Stimulated activated CD4-positive, alpha-beta T cell treated with anti-CD3 and anti-CD28 coated beads, Interleukin-4, amount 100 ng/mL, for 24 hours (primary cell): Measurements from ENCODE around the gene IGFALS.

Experiments used
- DNase-seq: peaks from one replicate; pipeline ENCODE4 v3.0.0-alpha.2; 2020

Gene IGFALS

GRCh38 chr16:1788095-1788707 is 5.3 kb downstream of the IGFALS start:
- no peak for DNase-seq

- no peak for DNase-seq
Observed at GRCh38 chr16:1787322-1788094, 6.0 kb downstream of the IGFALS start.

GRCh38 chr16:1787056-1787321 is 6.5 kb downstream of the IGFALS start:
- no peak for DNase-seq

- DNase-seq, result no peak
Observed at GRCh38 chr16:1786242-1787055, 7.1 kb downstream of the IGFALS start.

GRCh38 chr16:1785846-1786170 is 7.7 kb downstream of the IGFALS start:
- no peak for DNase-seq

- DNase-seq, result no peak
Observed at GRCh38 chr16:1784977-1785845, 8.3 kb downstream of the IGFALS start.

GRCh38 chr16:1782408-1783264 is 10.9 kb downstream of the IGFALS start, which contains the start of the genes NUBP2 and SPSB3:
Gene NUBP2, plus strand, starts transcription at chr16:1782960. Its CDS starts 61 bp downstream, at chr16:1783021.
Gene SPSB3, minus strand, starts transcription at chr16:1782571. Its CDS starts 1,088 bp downstream, at chr16:1781483.
- DNase-seq, result peak; percentile 99

- DNase-seq, result peak; percentile 40
Observed at GRCh38 chr16:1781758-1782407, 11.6 kb downstream of the IGFALS start.

- DNase-seq, result no peak
Observed at GRCh38 chr16:1781254-1781653, 12.3 kb downstream of the IGFALS start.

GRCh38 chr16:1780677-1781072 is 12.8 kb downstream of the IGFALS start:
- no peak for DNase-seq

- no peak for DNase-seq
Observed at GRCh38 chr16:1779741-1780676, 13.5 kb downstream of the IGFALS start.

- DNase-seq, result no peak
Observed at GRCh38 chr16:1779234-1779701, 14.2 kb downstream of the IGFALS start.

- DNase-seq, result no peak
Observed at GRCh38 chr16:1778200-1779179, 15.0 kb downstream of the IGFALS start.

- DNase-seq, result peak; percentile 3
Observed at GRCh38 chr16:1777375-1778199, 15.9 kb downstream of the IGFALS start.

GRCh38 chr16:1776991-1777374 is 16.5 kb downstream of the IGFALS start:
- peak; percentile 3 for DNase-seq

GRCh38 chr16:1776672-1776955 is 16.9 kb downstream of the IGFALS start:
- no peak for DNase-seq

- no peak for DNase-seq
Observed at GRCh38 chr16:1775846-1776671, 17.4 kb downstream of the IGFALS start.
